HG03457 (cell line): Measurements from ENCODE around the gene MYPOP.
A peak's percentile ranks its signal among the peaks of the same experiment; 100 is the strongest.

Experiments used
- ATAC-seq: cut with Tn5 transposase; IDR thresholded peaks from one replicate; pipeline ENCODE4 v1.9.1; 2021; ENCODE audit warnings: moderate number of reproducible peaks; ENCODE audit not compliant: unreplicated experiment

Gene MYPOP

DNA sequence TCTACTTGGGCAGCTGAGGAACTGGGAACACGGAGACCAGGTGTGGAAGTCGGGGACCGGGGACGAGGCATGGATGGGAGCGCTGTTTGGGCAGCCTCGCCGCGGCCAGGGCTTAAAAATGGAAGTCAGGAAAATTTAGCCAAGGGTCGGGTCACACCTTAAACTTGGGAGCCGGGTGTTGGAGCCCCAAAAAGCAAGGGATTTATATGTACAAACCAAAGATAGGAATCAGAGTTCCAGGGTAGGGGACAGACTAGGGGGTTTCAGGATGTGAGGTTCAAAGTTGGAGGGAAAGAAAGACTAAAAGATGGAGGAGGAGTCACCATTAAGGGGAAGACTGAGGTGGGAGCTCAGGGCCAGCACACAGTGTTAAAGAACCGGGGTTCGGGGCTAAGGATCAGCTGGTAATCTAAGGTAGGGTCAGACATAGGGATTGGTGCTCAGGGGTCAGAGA lies 37.8 kb downstream of the MYPOP start:
- ATAC-seq, result no peak

GRCh38 chr19:45863840-45864628 lies 38.4 kb downstream of the MYPOP start, which contains the start of gene FOXA3:
FOXA3 (plus strand) TSS chr19:45864326; CDS start chr19:45864457, 131 bp downstream.
- no peak for ATAC-seq

- no peak for ATAC-seq
Observed at GRCh38 chr19:45863335-45863839, 39.0 kb downstream of the MYPOP start.

DNA sequence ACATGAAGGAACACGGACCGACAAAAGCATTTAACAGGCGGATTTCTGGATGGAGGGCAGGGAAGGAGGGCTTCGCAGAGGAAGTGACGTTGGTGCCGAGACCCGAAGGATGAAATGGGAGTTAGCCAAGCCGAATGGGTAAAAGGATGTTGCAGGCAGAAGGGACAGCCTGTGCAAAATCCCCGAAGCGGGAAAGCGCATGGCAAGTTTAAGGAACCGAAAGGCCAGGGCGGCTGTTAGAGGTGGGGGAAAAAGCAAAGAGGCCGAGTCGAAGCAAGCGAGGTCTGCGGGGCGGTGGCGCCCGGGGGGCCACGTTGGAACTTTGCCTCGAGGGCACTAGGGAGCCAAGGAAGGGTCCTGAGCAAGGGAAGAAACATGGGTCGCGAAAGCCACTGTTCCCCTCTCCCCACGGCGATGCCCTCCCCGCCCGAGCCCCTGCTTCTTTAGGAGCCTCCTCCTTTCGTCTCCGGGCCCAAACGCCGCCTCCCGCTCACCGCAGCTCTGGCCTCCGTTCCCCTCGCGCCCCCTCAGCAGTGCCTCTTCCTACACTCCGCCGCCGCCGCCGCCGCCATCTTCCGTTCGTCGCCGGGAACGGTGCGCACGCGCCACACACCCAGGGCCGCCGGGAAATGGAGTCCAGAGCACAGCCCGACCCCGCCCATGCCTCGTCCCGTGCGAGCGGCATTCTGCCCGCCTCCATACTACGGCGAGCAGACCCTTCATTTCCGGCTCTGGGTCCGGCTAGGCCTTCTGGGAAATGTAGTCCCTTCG lies 39.7 kb downstream of the MYPOP start, which contains the start of gene SYMPK:
Gene SYMPK, minus strand, starts transcription at position 584 of the 771 bp plus-strand sequence. CDS start 8,652 bp downstream, outside the sequence.
- ATAC-seq, result peak; percentile 72

- no peak for ATAC-seq
Observed at GRCh38 chr19:45862271-45862563, 40.2 kb downstream of the MYPOP start.

DNA sequence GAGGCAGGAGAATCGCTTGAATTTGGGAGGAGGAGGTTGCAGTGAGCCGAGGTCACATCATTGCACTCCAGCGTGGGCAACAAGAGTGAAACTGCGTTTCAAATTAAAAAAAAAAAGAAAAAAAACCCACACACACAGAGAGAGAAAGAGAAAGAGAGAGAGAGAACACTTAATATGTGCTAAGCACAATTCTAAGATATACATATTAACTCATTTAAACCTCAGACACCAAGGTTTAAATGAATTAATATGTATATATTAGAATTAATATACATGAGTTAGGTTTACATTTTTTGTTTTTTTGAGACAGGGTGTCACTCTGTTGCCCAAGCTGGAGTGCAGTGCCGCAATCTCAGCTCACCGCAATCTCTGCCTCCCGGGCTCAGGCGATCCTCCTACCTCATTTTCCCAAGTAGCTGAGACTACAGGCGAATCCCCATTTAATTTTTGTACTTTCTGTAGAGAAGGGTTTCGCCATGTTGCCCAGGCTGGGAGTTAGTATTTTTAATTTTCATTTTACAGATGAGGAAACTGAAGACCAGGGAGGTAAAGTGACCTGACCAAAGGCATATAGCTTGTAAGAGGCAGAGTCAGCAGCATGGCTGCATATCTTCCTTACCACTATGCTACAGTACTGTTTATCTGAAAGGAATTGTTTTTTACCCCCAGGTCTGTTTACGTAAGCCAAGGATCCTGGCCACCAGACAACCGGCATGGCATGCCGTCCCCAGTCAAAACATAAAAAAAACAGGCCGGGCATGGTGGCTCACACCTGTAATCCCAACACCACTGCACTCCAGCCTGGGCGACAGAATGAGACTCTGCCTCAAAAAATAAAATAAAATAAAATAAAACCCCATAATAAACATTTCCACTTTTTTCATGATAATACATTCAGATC lies 41.8 kb downstream of the MYPOP start:
- ATAC-seq, result no peak

- ATAC-seq, result no peak
Observed at GRCh38 chr19:45854167-45854778, 48.1 kb downstream of the MYPOP start.

- no peak for ATAC-seq
Observed at GRCh38 chr19:45852983-45853382, 49.4 kb downstream of the MYPOP start.

GRCh38 chr19:45852145-45852750 lies 50.2 kb downstream of the MYPOP start:
- no peak for ATAC-seq

DNA sequence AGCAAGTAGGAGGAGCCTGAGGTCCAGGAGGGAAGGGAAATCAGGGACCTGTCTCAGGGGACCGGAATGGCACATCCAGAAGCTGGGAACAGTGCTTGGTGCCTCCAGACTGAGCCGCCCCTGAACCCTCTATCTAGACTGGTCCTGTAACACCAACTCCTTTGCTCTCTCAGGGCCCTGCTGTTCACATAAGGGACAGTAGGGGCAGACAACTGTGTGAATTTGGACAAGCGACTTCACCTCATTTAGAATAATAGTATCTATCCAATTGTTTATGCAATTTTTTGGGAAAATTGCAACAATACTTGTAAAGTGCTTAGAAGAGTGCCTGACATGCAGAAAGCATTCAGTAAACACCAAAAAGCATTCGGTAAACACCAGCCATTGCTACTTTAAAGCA lies 53.5 kb downstream of the MYPOP start:
- ATAC-seq, result no peak

GRCh38 chr19:45847663-45848062 lies 54.8 kb downstream of the MYPOP start:
- ATAC-seq, result no peak

- ATAC-seq, result no peak
Observed at GRCh38 chr19:45842198-45842597, 60.2 kb downstream of the MYPOP start.
